HepG2 (cell line): ENCODE measurements around the gene MYLK. TPM values are rescaled to one million over a fixed set of nuclear protein-coding genes. Genes with fewer than 3 reads are reported as not detected.

Experiments
- ATAC-seq: fragments of 200-7000 bp; cut with Tn5 transposase; 3 replicates; pipeline ENCODE4 v1.9.1; 2020; ENCODE audit warnings: mild to moderate bottlenecking, moderate library complexity
- BruUV-seq: library from RNA; stranded (reverse); fragments of 400-500 nt; replicated peaks from 2 replicates; lab custom pipeline; 2021; lab: Mats Ljungman, UMichigan
- CTCF ChIA-PET: fragments of 300-600 bp; formaldehyde crosslinking; extraction: SDS; loops from one replicate; lab custom pipeline; 2021; ENCODE audit warnings: low total read pairs, inconsistent platforms, low intra/inter-chr PET ratio; lab: Yijun Ruan, JAX
- POLR2A ChIA-PET: fragments of 350-600 bp; sonication (Branson Sonifier 250); formaldehyde crosslinking; loops from one replicate; lab custom pipeline; 2020; ENCODE audit warnings: antibody characterized with exemption, inconsistent platforms; lab: Yijun Ruan, JAX
- DNase-seq: peaks from one replicate; pipeline ENCODE4 v3.0.0-alpha.2; 2015; ENCODE audit warnings: low spot score
- FAIRE-seq: peaks from 3 replicates; lab custom pipeline; 2011; peaks lifted over from hg19 to GRCh38; lab: Jason Lieb, UNC
- H2AFZ ChIP-seq: one replicate; pipeline ENCODE4 v1.6.1; 2011; ENCODE audit warnings: low read length, inconsistent platforms
- H3K27ac ChIP-seq: fragments of 300-600 bp; 3 replicates; pipeline ENCODE4 v1.8.0; 2011; ENCODE audit warnings: mixed run types, mild to moderate bottlenecking, mixed read lengths, low read length, inconsistent platforms; ENCODE audit not compliant: insufficient read depth; ENCODE audit errors: extremely low read length
- H3K27me3 ChIP-seq, 2 experiments: fragments of 200-600 bp in 1 of 2; 2 replicates in 1 of 2; 3 replicates in 1 of 2; pipeline versions ENCODE4 v1.6.0 to v1.8.0; 2011; ENCODE audit warnings: low read length in 2 of 2, mild to moderate bottlenecking in 2 of 2, moderate library complexity in 2 of 2, inconsistent platforms in 1 of 2; ENCODE audit not compliant: insufficient read depth in 2 of 2, control insufficient read depth in 1 of 2
- H3K36me3 ChIP-seq, 2 experiments: fragments of 200-600 bp in 1 of 2; replicated peaks in 1 of 2; 2 replicates in 1 of 2; 3 replicates in 1 of 2; pipeline versions ENCODE4 v1.5.1 to v1.8.0; 2011; ENCODE audit warnings: low read length in 2 of 2, inconsistent platforms in 1 of 2; ENCODE audit not compliant: insufficient read depth in 2 of 2, control insufficient read depth in 1 of 2
- H3K4me1 ChIP-seq: 2 replicates; pipeline ENCODE4 v1.5.1; 2012; ENCODE audit warnings: low read length, inconsistent platforms; ENCODE audit not compliant: insufficient read depth
- H3K4me2 ChIP-seq: 2 replicates; pipeline ENCODE4 v1.6.0; 2011; ENCODE audit warnings: low read depth, low read length, inconsistent platforms
- H3K4me3 ChIP-seq, 3 experiments: fragments of 200-600 bp in 1 of 3; sonication (generic), shearing (Covaris generic) in 1 of 3; replicated peaks in 1 of 3; 2 replicates each; pipeline ENCODE4 v1.5.1; 2011 to 2016; ENCODE audit warnings: low read length in 3 of 3, inconsistent platforms in 2 of 3, low read depth in 2 of 3, mild to moderate bottlenecking in 2 of 3, control low read depth in 1 of 3, mixed read lengths in 1 of 3; ENCODE audit not compliant: insufficient read depth in 1 of 3
- H3K79me2 ChIP-seq: one replicate; pipeline ENCODE4 v1.6.1; 2011; ENCODE audit warnings: low read length, inconsistent platforms; ENCODE audit not compliant: insufficient read depth
- H3K9ac ChIP-seq: 2 replicates; pipeline ENCODE4 v1.6.0; 2011; ENCODE audit warnings: mild to moderate bottlenecking, low read depth, low read length, inconsistent platforms; ENCODE audit not compliant: insufficient read depth
- H3K9me3 ChIP-seq: 2 replicates; pipeline ENCODE4 v1.5.1; 2012; ENCODE audit warnings: mild to moderate bottlenecking, low read length
- H4K20me1 ChIP-seq: 2 replicates; pipeline ENCODE4 v1.6.0; 2011; ENCODE audit warnings: inconsistent platforms, mild to moderate bottlenecking, low read length, moderate library complexity; ENCODE audit not compliant: insufficient read depth
- TEAD3 ChIP-seq: optimal IDR thresholded peaks from 2 replicates; pipeline ENCODE3; 2016; ENCODE audit warnings: borderline replicate concordance
- WGBS: methylation state at CpG from one replicate; pipeline ENCODE4 v1.1.6; 2017; ENCODE audit warnings: low lambda C conversion rate; 5-methylcytosine and 5-hydroxymethylcytosine counted together
- in situ Hi-C: cut with HindIII; loops from 2 replicates; pipeline ENCODE4 v1.10.0; 2017; ENCODE audit warnings: low pct_unique_long_range_greater_than_20kb; ENCODE audit not compliant: extremely low pct_ligation_motif_present
- intact Hi-C: fragments of 100-400 bp; cut with micrococcal nuclease; formaldehyde crosslinking; loops from one replicate; pipeline ENCODE4 v1.10.0; 2022; ENCODE audit not compliant: unreplicated experiment
- polyA plus RNA-seq, 8 experiments: library from polyadenylated mRNA; depleted of rRNA in 3 of 8; stranded (reverse) in 7 of 8; unstranded in 1 of 8; fragments of >200 nt; fragmentation: Illumina TruSeq in 4 of 8; extraction: Trizol in 4 of 8; gene quantifications; 2 replicates each; pipeline versions ENCODE4 v1.2.1 to v1.2.3, GENCODE V29; 2011 to 2016; ENCODE audit warnings: low read depth in 4 of 8, missing spikeins in 1 of 8, mixed read lengths in 1 of 8; ENCODE audit not compliant: insufficient read depth in 1 of 8
- total RNA-seq, 5 experiments: library from RNA; depleted of rRNA; stranded (reverse); fragments of >200 nt; fragmentation: Illumina TruSeq; extraction: Trizol; gene quantifications; 2 replicates each; pipeline ENCODE4 v1.2.3, GENCODE V29; 2016; ENCODE audit warnings: low read depth in 1 of 5
- TF ChIP-seq, protein P1 (sequence below): sonication (generic); formaldehyde crosslinking; IDR thresholded peaks from 2 replicates; pipeline ENCODE4 v1.4.0; 2020; ENCODE audit warnings: missing genetic modification reagents, borderline replicate concordance

MYLK gene
- total and polyA plus RNA-seq, 2 of the 13 experiments (the other 11 are each of a cell fraction or from before 2014, with no cell fraction given) = 10.6 to 34.9 TPM

- BruUV-seq = no TSS peak
- DNase-seq (no peak), FAIRE-seq (no peak), ATAC-seq (no peak)
- Histone ChIP-seq H3K4me3 (no peak overlapping the region), H4K20me1 (no peaks in the 10 kb centered on the region), H3K4me2 (no peak overlapping the region), H3K36me3 (peaks cover 6 to 23% of the 10 kb centered on the region in 2 experiments; a peak in 4 of 5 replicates), H2AFZ (no peak overlapping the region), H3K79me2 (no peaks in the 10 kb centered on the region), H3K9ac (no peak overlapping the region), H3K4me1 (no peaks in the 10 kb centered on the region), H3K27ac (no peak overlapping the region), H3K27me3 (no peaks in the 10 kb centered on the region), H3K9me3 (no peaks in the 10 kb centered on the region)
- peak; percentile 81 for TF ChIP-seq TEAD3 (CRISPR knock-in tag)
- TF ChIP-seq, protein P1, sequence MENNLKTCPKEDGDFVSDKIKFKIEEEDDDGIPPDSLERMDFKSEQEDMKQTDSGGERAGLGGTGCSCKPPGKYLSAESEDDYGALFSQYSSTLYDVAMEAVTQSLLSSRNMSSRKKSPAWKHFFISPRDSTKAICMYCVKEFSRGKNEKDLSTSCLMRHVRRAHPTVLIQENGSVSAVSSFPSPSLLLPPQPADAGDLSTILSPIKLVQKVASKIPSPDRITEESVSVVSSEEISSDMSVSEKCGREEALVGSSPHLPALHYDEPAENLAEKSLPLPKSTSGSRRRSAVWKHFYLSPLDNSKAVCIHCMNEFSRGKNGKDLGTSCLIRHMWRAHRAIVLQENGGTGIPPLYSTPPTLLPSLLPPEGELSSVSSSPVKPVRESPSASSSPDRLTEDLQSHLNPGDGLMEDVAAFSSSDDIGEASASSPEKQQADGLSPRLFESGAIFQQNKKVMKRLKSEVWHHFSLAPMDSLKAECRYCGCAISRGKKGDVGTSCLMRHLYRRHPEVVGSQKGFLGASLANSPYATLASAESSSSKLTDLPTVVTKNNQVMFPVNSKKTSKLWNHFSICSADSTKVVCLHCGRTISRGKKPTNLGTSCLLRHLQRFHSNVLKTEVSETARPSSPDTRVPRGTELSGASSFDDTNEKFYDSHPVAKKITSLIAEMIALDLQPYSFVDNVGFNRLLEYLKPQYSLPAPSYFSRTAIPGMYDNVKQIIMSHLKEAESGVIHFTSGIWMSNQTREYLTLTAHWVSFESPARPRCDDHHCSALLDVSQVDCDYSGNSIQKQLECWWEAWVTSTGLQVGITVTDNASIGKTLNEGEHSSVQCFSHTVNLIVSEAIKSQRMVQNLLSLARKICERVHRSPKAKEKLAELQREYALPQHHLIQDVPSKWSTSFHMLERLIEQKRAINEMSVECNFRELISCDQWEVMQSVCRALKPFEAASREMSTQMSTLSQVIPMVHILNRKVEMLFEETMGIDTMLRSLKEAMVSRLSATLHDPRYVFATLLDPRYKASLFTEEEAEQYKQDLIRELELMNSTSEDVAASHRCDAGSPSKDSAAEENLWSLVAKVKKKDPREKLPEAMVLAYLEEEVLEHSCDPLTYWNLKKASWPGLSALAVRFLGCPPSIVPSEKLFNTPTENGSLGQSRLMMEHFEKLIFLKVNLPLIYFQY (CRISPR knock-in tag) = no peak
- CTCF ChIA-PET = interaction anchor here (1.5 to 1.8 kb wide), 2 partner anchors 72 to 82 kb away, joined by 7 to 12 read pairs; no protein-coding TSS in a partner anchor
- in situ Hi-C loops = no loop called here
- intact Hi-C loops = no loop called here
- POLR2A ChIA-PET = interaction anchor here (0.7 kb wide), 1 partner anchor 119 kb away, joined by 3 read pairs; no protein-coding TSS in a partner anchor
- 69% methylated on average over 3 of the region's 3 CpGs for WGBS
These were observed 159.8 kb downstream of the MYLK start for GRCh38 chr3:123724306-123724705.
